Measurements from ENCODE around the gene OR3A2.
"Not testable (repeated sequence)": the region's sequence is repeated elsewhere in the genome, so short reads cannot be mapped to it uniquely, and the experiment has no call there.

OR3A2 gene

DNA sequence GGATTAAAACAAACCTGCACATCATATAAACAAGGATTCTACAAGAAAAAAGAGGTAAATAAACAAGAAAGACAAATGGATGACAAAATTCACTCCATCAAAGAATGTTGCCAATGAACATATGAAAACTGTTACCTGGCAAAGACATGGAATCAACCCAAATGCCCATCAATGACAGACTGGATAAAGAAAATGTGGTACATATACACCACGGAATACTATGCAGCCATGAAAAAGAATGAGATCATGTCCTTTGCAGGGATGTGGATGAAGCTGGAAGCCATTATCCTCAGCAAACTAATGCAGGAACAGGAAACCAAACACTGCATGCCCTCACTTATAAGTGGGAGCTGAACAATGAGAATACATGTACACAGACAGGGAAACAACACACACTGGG, 92.6 kb downstream of the OR3A2 start:
- DNase-seq (ENCODE audit: low spot score) = not testable (repeated sequence)

DNA sequence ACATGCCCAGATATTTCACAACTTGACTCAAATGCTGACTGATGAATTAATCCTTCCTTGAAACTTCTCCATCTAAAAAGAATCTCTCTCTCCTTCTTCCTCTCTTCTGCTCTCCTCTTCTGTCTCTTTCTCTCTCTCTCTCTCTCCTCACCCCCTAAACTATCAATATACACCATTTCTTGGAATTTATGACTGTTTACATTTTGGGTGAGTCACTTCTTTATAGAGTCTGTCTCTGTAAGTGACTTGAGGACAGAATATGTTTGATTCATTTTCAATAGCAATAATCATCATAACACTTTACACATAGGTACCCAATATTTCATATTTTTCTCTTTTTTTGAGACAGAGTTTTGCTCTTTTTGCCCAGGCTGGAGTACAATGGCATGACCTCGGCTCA, 103.2 kb downstream of the OR3A2 start:
- no peak for DNase-seq (ENCODE audit: low spot score)

DNA sequence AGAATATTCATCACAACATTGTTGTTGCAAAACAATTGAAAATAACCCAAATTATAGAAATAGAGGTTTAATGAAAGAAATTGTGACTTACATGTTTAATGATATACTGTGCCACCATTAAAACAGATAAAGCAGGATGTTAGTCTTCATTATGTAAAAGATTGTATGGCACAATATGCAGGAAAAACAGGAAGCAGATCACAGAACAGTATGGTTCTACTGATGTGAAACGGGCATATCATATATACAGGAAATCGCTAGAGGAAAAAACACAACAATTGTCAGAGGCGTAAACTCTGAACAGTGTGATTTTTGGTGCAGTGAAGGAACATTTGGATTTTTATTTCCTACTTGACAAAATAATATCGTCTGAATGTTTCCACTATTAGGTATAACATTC, 110.0 kb downstream of the OR3A2 start:
- DNase-seq (ENCODE audit: low spot score) = no peak

DNA sequence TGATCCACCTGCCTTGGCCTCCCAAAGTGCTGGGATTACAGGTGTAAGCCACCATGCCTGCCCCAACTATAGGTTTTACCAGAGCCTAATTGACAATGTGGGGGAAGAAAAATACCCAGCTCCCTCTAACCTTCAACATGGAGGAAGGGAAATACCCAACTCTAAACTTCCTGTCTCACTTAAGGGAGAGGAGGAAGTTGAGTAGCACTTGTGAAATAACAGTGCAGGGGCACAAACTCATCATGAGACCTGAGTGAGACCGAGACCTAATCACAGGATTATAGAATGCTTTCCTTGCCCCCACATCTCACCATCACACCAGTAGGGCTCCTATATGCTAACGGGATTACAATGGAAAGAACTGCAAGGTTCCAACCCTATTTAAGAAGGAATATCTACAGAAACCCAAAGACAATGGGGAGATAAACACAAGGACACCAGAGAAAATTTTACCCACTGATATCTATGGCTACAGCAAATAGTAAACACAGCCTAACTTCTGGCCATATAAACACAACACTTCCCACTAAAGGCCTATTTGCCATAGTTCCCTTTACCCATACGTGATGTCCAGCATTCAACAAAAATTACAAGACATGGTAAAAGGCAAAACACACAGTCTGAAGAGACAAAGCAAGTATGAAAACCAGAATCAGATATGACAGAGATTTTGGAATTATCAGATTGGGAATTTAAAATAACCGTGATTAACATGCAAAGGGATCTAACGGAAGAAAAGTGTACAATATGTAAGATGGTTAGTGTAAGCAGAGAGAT, 114.8 kb downstream of the OR3A2 start:
- DNase-seq (ENCODE audit: low spot score) = no peak

DNA sequence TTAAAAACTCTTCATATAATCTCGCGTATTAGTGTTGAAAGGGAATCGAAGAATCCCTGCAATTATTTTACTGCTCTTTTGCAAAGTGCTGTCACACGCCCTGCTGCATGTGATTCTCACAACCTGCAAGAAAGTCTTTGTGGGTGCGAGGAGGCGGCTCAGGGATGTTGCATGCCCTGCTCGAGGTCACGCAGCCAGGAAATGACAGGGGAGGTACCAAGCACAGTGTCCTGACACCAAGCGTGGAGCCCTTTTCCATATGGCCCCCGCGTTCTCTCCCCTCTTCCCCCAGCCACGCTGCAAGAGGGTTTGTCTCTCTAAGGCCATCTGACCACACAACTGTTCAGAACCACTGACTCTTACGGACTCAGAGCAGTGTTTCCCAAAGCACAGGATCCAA, 125.5 kb downstream of the OR3A2 start:
- DNase-seq (ENCODE audit: low spot score) = no peak

DNA sequence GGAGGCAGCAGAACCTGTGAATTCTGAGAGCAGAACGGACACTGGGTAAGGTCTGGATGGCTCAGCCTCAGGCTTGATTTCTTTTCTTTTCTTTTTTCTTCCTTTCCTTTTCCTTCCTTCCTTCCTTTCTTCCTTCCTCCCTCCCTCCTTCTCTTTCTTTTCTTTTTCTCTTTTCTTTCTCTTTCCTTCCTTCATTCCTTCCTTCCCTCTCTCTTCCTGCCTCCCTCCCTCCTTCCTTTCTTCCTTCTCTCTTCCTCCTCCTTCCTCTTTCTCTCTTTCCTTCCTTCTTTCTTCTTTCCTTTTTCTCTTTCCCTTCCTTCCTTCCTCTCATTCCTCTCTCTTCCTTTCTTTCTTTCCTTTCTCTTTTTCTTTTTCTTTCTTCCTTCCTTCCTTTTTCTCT, 125.9 kb downstream of the OR3A2 start:
- DNase-seq (ENCODE audit: low spot score) = no peak

DNA sequence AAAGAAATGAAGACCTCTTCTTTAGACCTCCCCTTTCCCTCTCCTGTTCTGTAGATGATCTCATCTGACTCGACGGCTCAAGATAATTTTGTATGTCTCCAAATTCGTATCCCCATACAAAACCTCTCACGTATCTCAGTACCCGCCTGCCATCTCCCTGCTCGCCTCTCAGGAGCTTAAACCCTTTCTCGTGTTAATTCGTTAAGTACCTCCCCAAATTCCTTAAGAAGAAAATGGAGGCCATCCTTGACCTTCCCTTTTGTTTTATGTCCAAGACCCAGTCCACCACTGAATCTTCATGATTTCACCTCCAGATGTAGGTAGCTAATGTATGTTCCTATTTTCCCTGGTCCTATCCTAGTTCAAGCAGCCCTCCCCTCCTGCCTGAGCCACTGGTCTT, 129.5 kb downstream of the OR3A2 start:
- DNase-seq (ENCODE audit: low spot score) = no peak

DNA sequence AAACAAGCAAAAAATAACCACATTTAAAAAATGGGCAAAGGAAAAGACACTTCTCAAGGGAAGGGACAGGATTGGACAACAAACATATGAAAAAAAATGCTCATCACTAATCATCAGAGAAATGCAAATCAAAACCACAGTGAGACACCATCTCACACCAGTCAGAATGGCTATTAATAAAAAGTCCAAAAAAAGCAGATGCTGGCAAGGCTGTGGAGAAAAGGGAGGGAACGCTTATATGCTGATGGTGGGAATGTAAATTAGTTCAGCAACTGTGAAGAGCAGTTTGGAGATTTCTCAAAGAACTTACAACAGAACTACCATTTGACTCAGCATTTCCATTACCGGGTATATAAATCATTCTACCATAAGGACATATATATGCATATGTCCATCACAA, 137.1 kb downstream of the OR3A2 start:
- DNase-seq (ENCODE audit: low spot score) = not testable (repeated sequence)

DNA sequence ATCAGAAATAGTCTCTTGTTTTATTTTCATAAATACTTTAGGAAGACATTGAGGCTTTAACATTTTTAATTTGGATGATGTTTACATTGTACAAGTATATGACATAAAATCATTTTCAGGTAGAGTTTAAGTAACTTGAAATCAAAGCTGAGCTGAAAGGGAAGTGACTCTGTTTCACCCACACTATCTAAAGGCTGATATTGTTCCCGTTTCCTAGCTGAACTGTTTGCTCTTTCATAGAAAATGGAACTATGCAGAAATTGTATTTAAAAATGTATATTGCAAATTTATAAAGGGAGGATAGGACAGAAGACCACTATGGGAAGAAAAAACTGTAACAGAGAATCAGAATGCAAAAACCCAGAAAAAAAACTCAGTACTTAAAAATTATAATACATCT, 141.3 kb downstream of the OR3A2 start:
- not testable (repeated sequence) for DNase-seq (ENCODE audit: low spot score)

DNA sequence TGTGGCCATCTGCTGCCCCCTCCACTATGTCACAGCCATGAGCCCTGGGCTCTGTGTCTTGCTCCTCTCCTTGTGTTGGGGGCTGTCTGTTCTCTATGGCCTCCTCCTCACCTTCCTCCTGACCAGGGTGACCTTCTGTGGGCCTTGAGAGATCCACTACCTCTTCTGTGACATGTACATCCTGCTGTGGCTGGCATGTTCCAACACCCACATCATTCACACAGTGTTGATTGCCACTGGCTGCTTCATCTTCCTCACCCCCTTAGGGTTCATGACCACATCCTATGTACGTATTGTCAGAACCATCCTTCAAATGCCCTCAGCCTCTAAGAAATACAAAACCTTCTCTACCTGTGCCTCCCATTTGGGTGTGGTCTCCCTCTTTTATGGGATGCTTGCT, 145.1 kb downstream of the OR3A2 start:
- DNase-seq (ENCODE audit: low spot score) = not testable (repeated sequence)

DNA sequence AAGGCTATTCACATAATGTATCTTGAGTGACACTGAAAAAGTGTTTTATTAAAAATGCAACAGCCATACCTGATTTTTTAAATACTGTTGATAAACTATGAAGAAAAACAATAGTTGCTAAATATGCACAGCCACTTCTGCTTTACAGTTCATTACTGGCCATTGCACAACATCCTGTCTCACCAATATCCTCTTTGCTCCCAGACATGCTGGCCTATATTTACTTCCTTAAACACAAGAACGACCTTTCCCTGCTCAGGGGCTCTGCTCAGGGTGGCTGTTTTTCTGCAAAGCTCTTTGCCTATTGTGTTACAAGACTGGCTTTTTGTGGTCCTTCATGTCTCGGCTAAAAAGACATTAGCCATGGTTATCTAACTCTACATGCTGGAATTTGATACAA, 147.4 kb downstream of the OR3A2 start:
- not testable (repeated sequence) for DNase-seq (ENCODE audit: low spot score)

DNA sequence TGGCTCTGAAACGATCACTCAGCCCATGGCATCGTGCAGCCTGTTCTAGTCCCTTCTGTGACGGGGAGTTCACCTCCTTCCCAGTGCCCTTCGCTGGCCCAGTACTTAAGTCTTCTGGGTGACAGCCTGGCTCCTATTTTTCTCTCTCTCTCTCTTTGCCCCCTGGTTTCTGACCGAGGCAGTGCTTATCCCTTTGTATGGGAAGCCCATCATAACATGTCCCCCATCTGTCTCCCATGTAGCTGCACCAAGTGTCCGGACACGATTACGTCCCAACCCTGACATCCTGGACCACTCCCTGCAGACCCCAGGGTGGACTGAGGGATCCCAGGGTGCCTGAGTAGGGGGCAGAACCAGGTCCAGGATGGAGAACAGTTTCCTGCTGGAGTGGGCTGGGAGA, 153.8 kb downstream of the OR3A2 start:
- not testable (repeated sequence) for DNase-seq (ENCODE audit: low spot score)

All from RKO (cell line).